BE2C (cell line): ENCODE measurements around the gene KRTAP12-3.
"Not testable (repeated sequence)": the region's sequence is repeated elsewhere in the genome, so short reads cannot be mapped to it uniquely, and the experiment has no call there.

ENCODE experiments used
- DNase-seq: peaks from one replicate; pipeline ENCODE4 v3.0.0-alpha.2; 2020
- H3K27me3 ChIP-seq: fragments of 250-450 bp; sonication (Bioruptor Pico); 2 replicates; pipeline ENCODE4 v1.5.1; 2020; ENCODE audit warnings: mild to moderate bottlenecking
- H3K36me3 ChIP-seq: fragments of 250-450 bp; sonication (Bioruptor Pico); 2 replicates; pipeline ENCODE4 v1.5.1; 2020; ENCODE audit warnings: mild to moderate bottlenecking
- H3K4me1 ChIP-seq: fragments of 250-450 bp; sonication (Bioruptor Pico); 2 replicates; pipeline ENCODE4 v1.5.1; 2020
- H3K4me3 ChIP-seq: 2 replicates; pipeline ENCODE4 v1.5.1; 2011; ENCODE audit warnings: low read depth, low read length
- H3K9me3 ChIP-seq: fragments of 250-450 bp; sonication (Bioruptor Pico); 2 replicates; pipeline ENCODE4 v1.5.1; 2020
- CTCF ChIP-seq: IDR thresholded peaks from 2 replicates; pipeline ENCODE4 v1.5.1; 2012; ENCODE audit warnings: mild to moderate bottlenecking, low read depth, low read length

KRTAP12-3 gene

GRCh38 chr21:44687671-44688070 is 29.9 kb downstream of the KRTAP12-3 start:
- no peak for DNase-seq
- peaks cover 61% of the 10 kb centered on the region for H3K27me3 ChIP-seq
- H3K4me3 ChIP-seq: no peak overlapping the region
- H3K9me3 ChIP-seq: no peaks in the 10 kb centered on the region
- H3K4me1 ChIP-seq: no peaks in the 10 kb centered on the region
- H3K36me3 ChIP-seq: no peaks in the 10 kb centered on the region
- TF ChIP-seq CTCF: no peak

DNA sequence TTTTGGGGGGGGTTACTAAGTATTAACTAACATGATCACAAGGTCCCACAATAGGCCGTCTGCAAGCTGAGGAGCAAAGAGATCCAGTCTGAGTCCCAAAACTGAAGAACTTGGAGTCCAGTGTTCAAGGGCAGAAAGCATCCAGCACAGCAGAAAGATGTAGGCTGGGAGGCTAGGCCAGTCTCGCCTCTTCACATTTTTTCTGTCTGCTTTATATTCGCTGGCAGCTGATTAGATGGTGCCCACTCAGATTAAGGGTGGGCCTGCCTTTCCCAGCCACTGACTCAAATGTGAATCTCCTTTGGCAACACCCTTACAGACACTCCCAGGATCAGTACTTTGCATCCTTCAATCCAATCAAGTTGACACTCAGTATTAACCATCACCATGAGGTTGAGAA is 32.0 kb downstream of the KRTAP12-3 start:
- H3K4me1 ChIP-seq, H3K36me3 ChIP-seq, H3K4me3 ChIP-seq, H3K9me3 ChIP-seq, DNase-seq: not testable (repeated sequence)
- peaks cover 53% of the 10 kb centered on the region for H3K27me3 ChIP-seq

GRCh38 chr21:44691686-44692085 is 34.0 kb downstream of the KRTAP12-3 start:
- no peak for TF ChIP-seq CTCF
- Histone ChIP-seq H3K9me3 (no peaks in the 10 kb centered on the region), H3K4me3 (no peak overlapping the region), H3K27me3 (peaks cover 67% of the 10 kb centered on the region), H3K36me3 (no peaks in the 10 kb centered on the region), H3K4me1 (no peaks in the 10 kb centered on the region)
- DNase-seq: no peak

GRCh38 chr21:44692798-44693512 is 35.2 kb downstream of the KRTAP12-3 start:
- no peak for DNase-seq
- TF ChIP-seq CTCF: no peak
- no peaks in the 10 kb centered on the region for H3K36me3 ChIP-seq
- H3K27me3 ChIP-seq: peaks cover 68% of the 10 kb centered on the region
- H3K9me3 ChIP-seq: no peaks in the 10 kb centered on the region
- H3K4me3 ChIP-seq: no peak overlapping the region
- no peaks in the 10 kb centered on the region for H3K4me1 ChIP-seq

DNA sequence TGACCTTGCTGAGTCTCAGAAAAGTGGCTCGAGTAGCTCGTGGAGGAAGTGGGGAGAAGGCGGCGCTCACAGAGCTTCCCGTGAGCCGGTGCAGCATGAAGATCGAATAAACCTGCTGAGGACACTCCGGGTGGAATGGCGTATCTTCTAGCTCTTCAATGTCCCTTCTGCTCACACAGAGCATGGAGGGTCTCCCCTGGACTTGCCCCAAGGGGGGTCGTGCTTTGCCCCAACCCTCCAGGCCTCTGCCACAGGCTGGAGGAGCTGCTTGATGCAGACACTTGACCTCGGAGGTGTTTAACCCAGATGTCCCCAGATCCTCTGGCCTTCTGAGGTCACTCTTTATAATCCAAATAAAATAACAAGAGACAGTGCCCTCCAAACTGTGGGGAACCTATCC is 37.0 kb downstream of the KRTAP12-3 start:
- H3K4me1 ChIP-seq: no peaks in the 10 kb centered on the region
- H3K9me3 ChIP-seq: no peaks in the 10 kb centered on the region
- no peaks in the 10 kb centered on the region for H3K36me3 ChIP-seq
- no peak for TF ChIP-seq CTCF
- DNase-seq: no peak
- peaks cover 77% of the 10 kb centered on the region for H3K27me3 ChIP-seq
- H3K4me3 ChIP-seq: no peak overlapping the region

- DNase-seq: no peak
- no peak overlapping the region for H3K4me3 ChIP-seq
- no peaks in the 10 kb centered on the region for H3K9me3 ChIP-seq
- H3K36me3 ChIP-seq: no peaks in the 10 kb centered on the region
- TF ChIP-seq CTCF: no peak
- H3K27me3 ChIP-seq: peaks cover 77% of the 10 kb centered on the region
- H3K4me1 ChIP-seq: no peaks in the 10 kb centered on the region
Measured at GRCh38 chr21:44695184-44695583, 37.5 kb downstream of the KRTAP12-3 start.

- Histone ChIP-seq H3K9me3 (no peaks in the 10 kb centered on the region), H3K27me3 (peaks cover 77% of the 10 kb centered on the region), H3K4me1 (no peaks in the 10 kb centered on the region), H3K36me3 (no peaks in the 10 kb centered on the region), H3K4me3 (no peak overlapping the region)
- DNase-seq: no peak
- no peak for TF ChIP-seq CTCF
Measured at GRCh38 chr21:44695641-44696040, 37.9 kb downstream of the KRTAP12-3 start.
